GM12878 (cell line): ENCODE data around the gene ZNF169. TPM values are rescaled to one million over a fixed set of nuclear protein-coding genes. Genes with fewer than 3 reads are reported as not detected.

ENCODE experiments used
- ATAC-seq: fragments of 200-7000 bp; cut with Tn5 transposase; 3 replicates; pipeline ENCODE4 v1.9.1; 2020; ENCODE audit warnings: mild to moderate bottlenecking, moderate library complexity
- BruUV-seq: library from RNA; stranded (reverse); fragments of 400-500 nt; replicated peaks from 2 replicates; lab custom pipeline; 2021; lab: Mats Ljungman, UMichigan
- CTCF ChIA-PET: fragments of 300-600 bp; sonication (Branson Sonifier 250); formaldehyde crosslinking; extraction: SDS; loops from one replicate; lab custom pipeline; 2021; ENCODE audit warnings: inconsistent platforms; lab: Yijun Ruan, JAX
- POLR2A ChIA-PET: fragments of 350-600 bp; formaldehyde crosslinking; extraction: SDS; loops from one replicate; lab custom pipeline; 2021; ENCODE audit warnings: inconsistent platforms; lab: Charles Lee
- RAD21 ChIA-PET: fragments of 300-600 bp; sonication (Branson Sonifier 250); formaldehyde crosslinking; loops from one replicate; lab custom pipeline; 2023; ENCODE audit warnings: antibody characterized with exemption; ENCODE audit not compliant: unreplicated experiment; lab: Charles Lee
- SMC1A ChIA-PET: fragments of 300-600 bp; sonication (Branson Sonifier 250); formaldehyde crosslinking; loops from one replicate; lab custom pipeline; 2023; ENCODE audit not compliant: unreplicated experiment, uncharacterized antibody; lab: Charles Lee
- DNase-seq: peaks from one replicate; pipeline ENCODE4 v3.0.0-alpha.2; 2011; ENCODE audit warnings: low read depth, low spot score
- FAIRE-seq: peaks from 3 replicates; lab custom pipeline; 2011; peaks lifted over from hg19 to GRCh38; lab: Jason Lieb, UNC
- H2AFZ ChIP-seq: 2 replicates; pipeline ENCODE4 v1.6.0; 2011; ENCODE audit warnings: low read depth, low read length, control low read depth; ENCODE audit not compliant: control insufficient read depth
- H3K27ac ChIP-seq: 2 replicates; pipeline ENCODE4 v1.5.1; 2011; ENCODE audit warnings: control low read depth; ENCODE audit not compliant: control insufficient read depth, insufficient read depth
- H3K27me3 ChIP-seq, 2 experiments: replicated peaks in 1 of 2; 2 replicates each; pipeline versions ENCODE4 v1.6.0 to v1.6.1; 2011; ENCODE audit warnings: low read length in 1 of 2; ENCODE audit not compliant: control insufficient read depth in 2 of 2, insufficient read depth in 2 of 2
- H3K36me3 ChIP-seq, 2 experiments: 2 replicates each; pipeline ENCODE4 v1.5.1; 2011; ENCODE audit warnings: low read length in 1 of 2; ENCODE audit not compliant: control insufficient read depth in 2 of 2, insufficient read depth in 2 of 2
- H3K4me1 ChIP-seq: 2 replicates; pipeline ENCODE4 v1.6.1; 2011; ENCODE audit warnings: mild to moderate bottlenecking, low read length, moderate library complexity, mixed read lengths; ENCODE audit not compliant: control insufficient read depth, insufficient read depth
- H3K4me2 ChIP-seq: 2 replicates; pipeline ENCODE4 v1.6.0; 2011; ENCODE audit warnings: control low read depth; ENCODE audit not compliant: control insufficient read depth, insufficient read depth
- H3K4me3 ChIP-seq: fragments of 200-600 bp; sonication (generic); 2 replicates; pipeline ENCODE4 v1.5.1; 2016
- H3K79me2 ChIP-seq: 2 replicates; pipeline ENCODE4 v1.6.0; 2011; ENCODE audit warnings: low read length; ENCODE audit not compliant: control insufficient read depth, insufficient read depth
- H3K9ac ChIP-seq: 2 replicates; pipeline ENCODE4 v1.8.0; 2011; ENCODE audit warnings: low read length, control low read depth, mixed read lengths; ENCODE audit not compliant: control insufficient read depth, insufficient read depth
- H3K9me3 ChIP-seq: replicated peaks from 3 replicates; pipeline ENCODE4 v1.5.1; 2011; ENCODE audit warnings: mild to moderate bottlenecking, low read length; ENCODE audit not compliant: control insufficient read depth, insufficient read depth
- H4K20me1 ChIP-seq: 2 replicates; pipeline ENCODE4 v1.6.0; 2011; ENCODE audit not compliant: control insufficient read depth, insufficient read depth
- BCLAF1 ChIP-seq: fragments of 450-650 bp; IDR thresholded peaks from 2 replicates; pipeline ENCODE4 v1.6.1; 2017; ENCODE audit warnings: antibody characterized with exemption, mild to moderate bottlenecking, moderate library complexity
- CEBPZ ChIP-seq: fragments of 150-350 bp; IDR thresholded peaks from 2 replicates; pipeline ENCODE4 v1.6.1; 2016; ENCODE audit warnings: low read depth, low read length
- CHD1 ChIP-seq: IDR thresholded peaks from 2 replicates; pipeline ENCODE4 v1.6.1; 2012; ENCODE audit warnings: low read depth, low read length, improper control_type of control experiment
- CHD2 ChIP-seq: IDR thresholded peaks from 2 replicates; pipeline ENCODE4 v1.6.1; 2011; ENCODE audit warnings: low read depth, low read length, improper control_type of control experiment, borderline replicate concordance
- DPF2 ChIP-seq: fragments of 450-650 bp; IDR thresholded peaks from 2 replicates; pipeline ENCODE4 v1.6.1; 2017; ENCODE audit warnings: mild to moderate bottlenecking
- EED ChIP-seq: sonication (generic); IDR thresholded peaks from 2 replicates; pipeline ENCODE4 v1.6.1; 2016; ENCODE audit warnings: antibody characterized with exemption, low read depth
- EP300 ChIP-seq, 2 experiments: fragments of 150-350 bp in 1 of 2; IDR thresholded peaks; 2 replicates each; pipeline ENCODE4 v1.6.1; 2011 to 2012; ENCODE audit warnings: low read depth in 2 of 2, low read length in 2 of 2, borderline replicate concordance in 1 of 2, improper control_type of control experiment in 1 of 2, inconsistent platforms in 1 of 2; ENCODE audit not compliant: control insufficient read depth in 1 of 2
- HDAC2 ChIP-seq: fragments of 200-600 bp; sonication (generic); IDR thresholded peaks from 2 replicates; pipeline ENCODE4 v1.6.1; 2017
- IRF3 ChIP-seq: fragments of 450-650 bp; IDR thresholded peaks from 2 replicates; pipeline ENCODE4 v1.6.1; 2014; ENCODE audit warnings: mild to moderate bottlenecking
- USF1 ChIP-seq: IDR thresholded peaks from 2 replicates; pipeline ENCODE4 v1.6.1; 2011; ENCODE audit warnings: borderline replicate concordance, low read depth, mild to moderate bottlenecking, moderate library complexity, mixed read lengths, low read length; ENCODE audit not compliant: insufficient read depth; ENCODE audit errors: extremely low read length
- in situ Hi-C: fragments of 300-500 bp; cut with MboI; formaldehyde crosslinking; loops from 9 replicates; pipeline ENCODE4 v1.14.3; 2018; ENCODE audit warnings: mixed read lengths
- intact Hi-C: fragments of 100-400 bp; cut with micrococcal nuclease; formaldehyde crosslinking; loops from one replicate; pipeline ENCODE4 v1.14.2; 2022; ENCODE audit not compliant: unreplicated experiment
- polyA plus RNA-seq, 11 experiments: library from polyadenylated mRNA; depleted of rRNA in 4 of 11; unstranded in 6 of 11; stranded (reverse) in 5 of 11; fragments of >200 nt; fragmentation: Nextera tagmentation in 4 of 11; fragmentation: Illumina TruSeq in 1 of 11; extraction: Ambion mirVana in 4 of 11; extraction: Trizol in 1 of 11; gene quantifications; 1 replicate in 1 of 11; 2 replicates in 10 of 11; pipeline versions ENCODE4 v1.2.1 to v1.2.3, GENCODE V29; 2011 to 2016; ENCODE audit warnings: inconsistent platforms in 2 of 11, missing spikeins in 2 of 11, low read depth in 1 of 11
- total RNA-seq, 4 experiments: library from RNA; depleted of rRNA in 3 of 4; stranded (reverse); fragments of >200 nt in 3 of 4; fragmentation: Illumina TruSeq in 1 of 4; extraction: Trizol in 1 of 4; gene quantifications; 2 replicates each; pipeline versions ENCODE4 v1.2.1 to v1.2.3, GENCODE V29; 2013 to 2021

The ZNF169 gene
- total and polyA plus RNA-seq, 10 of the 15 experiments (the other 5 are each of a cell fraction or from before 2014, with no cell fraction given), result 2.2 to 15.7 (median 5.8) TPM

- no peak for TF ChIP-seq IRF3
- TF ChIP-seq CEBPZ, result no peak
Observed at GRCh38 chr9:94280409-94280989, 21.4 kb downstream of the ZNF169 start (continued).

GRCh38 chr9:94281101-94281500, 22.0 kb downstream of the ZNF169 start:
- intact Hi-C loops, result no loop called here

More at GRCh38 chr9:94281101-94281500, 22.0 kb downstream of the ZNF169 start:
- ChIA-PET CTCF (no interaction called here), SMC1A (no interaction called here), RAD21 (no interaction called here), POLR2A (interaction anchor here (0.6 kb wide), 1 partner anchor 17 kb away, joined by 5 read pairs; no protein-coding TSS in a partner anchor)
- no peak for TF ChIP-seq BCLAF1
- no peak for TF ChIP-seq CHD2
- no peak for TF ChIP-seq EP300 (IDR thresholded peaks at IDR 0.05; ENCODE audit: borderline replicate concordance in 1 of 2, control insufficient read depth in 1 of 2, low read depth in 2 of 2, low read length in 2 of 2)
- TF ChIP-seq HDAC2, result no peak
- TF ChIP-seq EED, result no peak
- no peak for TF ChIP-seq DPF2
- TF ChIP-seq USF1, result no peak
- no peak for TF ChIP-seq CHD1
- peaks cover 1 to 17% of the 10 kb centered on the region in 2 experiments; a peak in 2 of 4 replicates for H3K36me3 ChIP-seq
- peaks cover 11% of the 10 kb centered on the region for H3K9me3 ChIP-seq
- in situ Hi-C loops, result no loop called here
- H2AFZ ChIP-seq, result no peak overlapping the region
- no peaks in the 10 kb centered on the region for H3K27me3 ChIP-seq
- no peak overlapping the region for H3K4me2 ChIP-seq
- no peak overlapping the region for H3K27ac ChIP-seq
- H3K79me2 ChIP-seq, result no peaks in the 10 kb centered on the region
- no peak overlapping the region for H3K9ac ChIP-seq
- no TSS peak for BruUV-seq
- H3K4me3 ChIP-seq, result no peak overlapping the region
- H3K4me1 ChIP-seq, result no peaks in the 10 kb centered on the region
- FAIRE-seq, result no peak
- H4K20me1 ChIP-seq, result no peaks in the 10 kb centered on the region
- no peak for DNase-seq
- no peak for ATAC-seq
